ENCODE data around the gene ATF1. TPM values are rescaled to one million over a fixed set of nuclear protein-coding genes. Genes with fewer than 3 reads are reported as not detected.

Gene ATF1
- total RNA-seq: 10 to 100 TPM; 14.5 to 44.6 (median 18.5) TPM

DNA sequence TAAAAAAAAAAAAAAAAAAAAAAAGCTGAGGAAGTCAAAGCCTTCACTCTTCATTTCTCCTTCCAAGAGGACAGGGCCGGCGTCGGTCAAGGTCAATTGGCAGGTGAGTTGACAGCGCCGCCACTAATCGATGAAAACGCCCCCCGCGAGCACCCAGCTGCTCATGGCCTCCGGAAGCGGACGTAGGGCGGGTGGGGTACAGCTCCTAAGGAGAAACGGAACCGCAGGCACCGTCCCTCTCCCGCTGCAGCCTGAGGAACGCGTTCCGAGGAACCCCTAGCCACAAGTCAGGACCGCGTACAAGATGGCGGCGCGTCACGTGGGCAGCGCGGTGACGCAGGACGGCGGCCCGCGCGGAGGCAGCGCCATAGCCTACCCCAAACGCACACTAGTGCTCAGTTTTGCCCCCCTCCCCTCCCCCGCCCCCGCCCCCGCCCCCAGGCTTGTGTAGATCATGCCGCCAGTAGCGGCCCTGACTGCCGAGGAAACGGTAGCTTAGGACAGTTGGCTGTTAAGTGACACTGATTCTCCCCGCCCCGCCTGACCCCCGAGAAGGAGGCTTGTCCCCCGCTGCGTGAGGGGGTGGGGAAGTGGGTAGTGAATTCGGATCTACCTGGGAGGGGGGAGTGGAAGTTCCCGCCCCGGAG, at the start of gene ATF1:
TSS of gene ATF1 (plus strand) at position 463 of the 647 bp plus-strand sequence. CDS start 16,045 bp downstream, outside the sequence.
- Histone ChIP-seq H3K9me3 (no peaks in the 10 kb centered on the region), H3K27ac (peak within 1 kb of the TSS; percentile 94 to 100 (median 96)), H3K27me3 (no peaks in the 10 kb centered on the region), H3K4me3 (peak within 1 kb of the TSS; percentile 81 to 97 (median 88)), H3K36me3 (no peaks in the 10 kb centered on the region), H3K4me1 (peaks cover 0 to 15% (median 8%) of the 10 kb centered on the region in 4 donors)
- DNase-seq: peak; percentile 85 to 96 (median 94)
- peak; percentile 71 to 83 for TF ChIP-seq POLR2A (IDR thresholded peaks at IDR 0.05)
- TF ChIP-seq, protein P1, sequence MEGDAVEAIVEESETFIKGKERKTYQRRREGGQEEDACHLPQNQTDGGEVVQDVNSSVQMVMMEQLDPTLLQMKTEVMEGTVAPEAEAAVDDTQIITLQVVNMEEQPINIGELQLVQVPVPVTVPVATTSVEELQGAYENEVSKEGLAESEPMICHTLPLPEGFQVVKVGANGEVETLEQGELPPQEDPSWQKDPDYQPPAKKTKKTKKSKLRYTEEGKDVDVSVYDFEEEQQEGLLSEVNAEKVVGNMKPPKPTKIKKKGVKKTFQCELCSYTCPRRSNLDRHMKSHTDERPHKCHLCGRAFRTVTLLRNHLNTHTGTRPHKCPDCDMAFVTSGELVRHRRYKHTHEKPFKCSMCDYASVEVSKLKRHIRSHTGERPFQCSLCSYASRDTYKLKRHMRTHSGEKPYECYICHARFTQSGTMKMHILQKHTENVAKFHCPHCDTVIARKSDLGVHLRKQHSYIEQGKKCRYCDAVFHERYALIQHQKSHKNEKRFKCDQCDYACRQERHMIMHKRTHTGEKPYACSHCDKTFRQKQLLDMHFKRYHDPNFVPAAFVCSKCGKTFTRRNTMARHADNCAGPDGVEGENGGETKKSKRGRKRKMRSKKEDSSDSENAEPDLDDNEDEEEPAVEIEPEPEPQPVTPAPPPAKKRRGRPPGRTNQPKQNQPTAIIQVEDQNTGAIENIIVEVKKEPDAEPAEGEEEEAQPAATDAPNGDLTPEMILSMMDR (IDR thresholded peaks at IDR 0.05): no peak

DNA sequence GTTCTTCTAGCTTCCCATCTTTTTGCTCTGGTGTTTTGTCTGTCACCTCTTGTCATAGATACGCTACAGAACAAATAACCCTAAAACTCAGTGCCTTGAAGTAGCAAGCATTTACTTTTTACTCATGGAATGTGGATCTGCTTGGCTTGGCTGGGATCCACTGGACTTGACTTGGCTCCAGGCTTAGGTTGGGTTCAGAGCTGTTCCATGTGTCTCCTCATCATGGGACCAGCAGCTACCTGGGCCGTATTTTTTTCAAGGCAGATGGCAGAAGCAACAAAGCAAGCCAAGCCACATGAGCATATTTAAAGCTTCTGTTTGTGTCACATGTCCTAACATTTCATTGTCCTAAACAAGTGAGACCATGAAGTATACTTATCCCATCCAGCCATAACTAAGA, 48.7 kb upstream of the ATF1 start:
- H3K36me3 ChIP-seq: peaks cover 0 to 78% (median 0%) of the 10 kb centered on the region in 3 donors
- H3K4me1 ChIP-seq: no peaks in the 10 kb centered on the region
- TF ChIP-seq, protein P1 (IDR thresholded peaks at IDR 0.05): no peak
- TF ChIP-seq POLR2A (IDR thresholded peaks at IDR 0.05): no peak
- H3K27me3 ChIP-seq: no peaks in the 10 kb centered on the region
- H3K9me3 ChIP-seq: no peaks in the 10 kb centered on the region
- no peak for DNase-seq
- no peak overlapping the region for H3K27ac ChIP-seq
- H3K4me3 ChIP-seq: no peak overlapping the region

DNA sequence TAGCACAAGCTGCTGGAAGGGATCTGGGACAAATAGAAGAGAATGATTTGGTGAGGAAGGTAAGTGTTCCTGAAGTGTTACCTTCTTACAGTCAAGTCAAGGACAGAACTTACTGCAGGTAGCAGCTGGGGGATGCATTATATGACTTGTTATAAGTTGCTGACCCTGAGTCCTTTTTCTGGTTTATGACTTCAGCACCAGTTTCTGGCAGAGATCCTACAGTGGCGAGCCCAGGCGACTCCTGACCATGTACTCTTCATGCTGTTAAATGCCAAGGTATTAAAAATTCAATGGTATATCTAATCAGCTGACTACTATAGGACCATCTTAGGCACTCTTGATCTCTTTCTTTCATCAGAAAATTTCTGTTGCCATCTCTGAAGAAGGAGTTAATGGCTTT, 45.1 kb upstream of the ATF1 start:
- Histone ChIP-seq H3K9me3 (no peaks in the 10 kb centered on the region), H3K4me3 (no peak overlapping the region), H3K27ac (no peak overlapping the region), H3K27me3 (no peaks in the 10 kb centered on the region), H3K4me1 (no peaks in the 10 kb centered on the region), H3K36me3 (peaks cover 0 to 79% (median 0%) of the 10 kb centered on the region in 3 donors)
- TF ChIP-seq POLR2A (IDR thresholded peaks at IDR 0.05): no peak
- TF ChIP-seq, protein P1 (IDR thresholded peaks at IDR 0.05): no peak
- no peak for DNase-seq

DNA sequence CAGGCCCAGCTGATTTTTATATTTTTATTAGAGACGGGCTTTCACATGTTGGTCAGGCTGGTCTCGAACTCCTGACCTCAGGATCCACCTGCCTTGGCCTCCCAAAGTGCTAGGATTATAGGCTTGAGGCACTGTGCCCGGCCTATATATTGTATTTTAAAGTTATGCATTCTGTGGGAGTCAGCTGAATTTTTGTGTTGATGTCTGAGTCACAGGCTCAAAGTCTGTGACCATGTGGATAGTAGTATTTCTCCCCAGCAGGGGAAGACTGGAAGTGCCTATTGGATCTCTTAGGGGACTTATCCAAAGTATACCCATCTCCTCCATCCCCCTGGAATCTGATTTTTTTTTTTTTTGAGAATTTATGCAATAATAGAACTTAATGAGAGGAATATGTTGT, 43.8 kb upstream of the ATF1 start:
- no peaks in the 10 kb centered on the region for H3K4me1 ChIP-seq
- H3K4me3 ChIP-seq: no peak overlapping the region
- H3K27ac ChIP-seq: no peak overlapping the region
- no peak for TF ChIP-seq POLR2A (IDR thresholded peaks at IDR 0.05)
- TF ChIP-seq, protein P1 (IDR thresholded peaks at IDR 0.05): peak in 2 of 6 experiments; percentile 10 to 17
- no peaks in the 10 kb centered on the region for H3K9me3 ChIP-seq
- no peaks in the 10 kb centered on the region for H3K27me3 ChIP-seq
- H3K36me3 ChIP-seq: peaks cover 0 to 79% (median 0%) of the 10 kb centered on the region in 3 donors
- peak in 1 of 3 donors; percentile 50 for DNase-seq

DNA sequence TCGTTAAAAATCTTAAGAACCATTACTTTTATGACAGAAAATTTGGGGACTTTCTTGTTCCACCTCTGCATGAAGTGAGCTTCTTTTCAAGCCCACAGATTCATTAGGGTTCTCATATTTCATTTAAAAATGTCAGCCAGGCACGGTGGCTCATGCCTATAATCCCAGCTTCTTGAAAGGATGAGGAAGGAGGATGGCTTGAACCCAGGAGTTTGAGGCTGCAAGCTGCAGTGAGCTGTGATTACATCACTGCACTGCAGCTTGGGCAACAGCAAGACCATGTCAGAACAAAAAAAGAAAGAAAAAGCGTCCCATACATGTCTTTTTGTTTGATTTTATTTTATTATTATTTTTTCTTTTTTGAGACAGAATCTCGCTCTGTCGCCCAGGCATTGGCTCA, 43.4 kb upstream of the ATF1 start:
- Histone ChIP-seq H3K36me3 (peaks cover 0 to 77% (median 0%) of the 10 kb centered on the region in 3 donors), H3K27me3 (no peaks in the 10 kb centered on the region), H3K9me3 (no peaks in the 10 kb centered on the region), H3K4me3 (no peak overlapping the region), H3K4me1 (no peaks in the 10 kb centered on the region), H3K27ac (no peak overlapping the region)
- no peak for TF ChIP-seq POLR2A (IDR thresholded peaks at IDR 0.05)
- TF ChIP-seq, protein P1 (IDR thresholded peaks at IDR 0.05): no peak
- no peak for DNase-seq
